GM12892 (cell line): ENCODE results near the gene CCDC188.

Source experiments
- POLR2A ChIP-seq: IDR thresholded peaks from 2 replicates; pipeline ENCODE4 v1.6.1; 2011; ENCODE audit warnings: low read depth, low read length, control low read depth
- POLR2AphosphoS5 ChIP-seq: IDR thresholded peaks from 2 replicates; pipeline ENCODE4 v1.6.1; 2011; ENCODE audit warnings: low read depth, low read length, control low read depth

DNA sequence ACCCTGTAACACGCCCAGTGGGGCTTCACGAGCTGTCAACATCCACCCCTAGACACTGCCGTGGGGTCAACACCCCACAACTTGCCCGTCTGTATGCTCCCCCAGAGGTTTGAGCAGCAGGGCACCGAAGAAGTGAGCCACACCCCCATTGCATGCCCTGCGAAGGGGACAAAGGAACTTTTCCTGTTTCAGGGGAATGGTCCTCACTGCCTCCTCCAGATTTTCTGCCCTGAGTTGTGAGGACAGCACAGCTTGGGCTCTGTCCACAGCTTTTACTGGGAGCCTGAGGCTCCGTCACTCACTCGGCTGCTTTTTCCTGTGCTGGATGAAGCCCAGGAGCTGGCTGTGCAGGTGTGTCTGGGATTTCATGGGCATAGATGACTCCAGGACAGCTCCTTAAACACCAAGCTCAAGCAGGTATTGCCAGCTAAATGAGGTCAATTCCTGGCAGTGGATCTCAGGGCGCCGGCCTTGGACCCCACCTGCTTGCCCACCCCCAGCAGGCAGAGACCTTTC is 40.2 kb upstream of the CCDC188 start:
- TF ChIP-seq POLR2A (no peak), POLR2AphosphoS5 (no peak)
